Activated T-cell treated with anti-CD3 and anti-CD28 coated beads, Interleukin-2, amount 50 U/mL, for 4 hours (primary cell): ENCODE data around the gene OR2T33. TPM values are rescaled to one million over a fixed set of nuclear protein-coding genes. Genes with fewer than 3 reads are reported as not detected.

Experiments
- ATAC-seq, 2 donors: fragments of 200-7000 bp; cut with Tn5 transposase; one replicate each; pipeline ENCODE4 v1.10.0; 2021
- DNase-seq: peaks from one replicate; pipeline ENCODE4 v3.0.0-alpha.2; 2020
- H3K27me3 Mint-ChIP-seq: one replicate; pipeline ENCODE4 v1.8.0; 2021; ENCODE audit warnings: low read depth, mixed read lengths
- H3K36me3 Mint-ChIP-seq: one replicate; pipeline ENCODE4 v1.8.0; 2022; ENCODE audit warnings: mixed read lengths; ENCODE audit not compliant: insufficient read depth
- H3K4me1 Mint-ChIP-seq: one replicate; pipeline ENCODE4 v1.8.0; 2021; ENCODE audit warnings: low read depth, mixed read lengths
- H3K4me3 Mint-ChIP-seq: one replicate; pipeline ENCODE4 v1.8.0; 2021; ENCODE audit warnings: mild to moderate bottlenecking, moderate library complexity, mixed read lengths
- H3K9me3 Mint-ChIP-seq: one replicate; pipeline ENCODE4 v1.8.0; 2021; ENCODE audit warnings: mixed read lengths
- total RNA-seq, 3 donors: library from RNA; stranded (reverse); gene quantifications; one replicate each; pipeline ENCODE4 v1.2.1, GENCODE V29; 2021

OR2T33 gene
- total RNA-seq, 3 donors from 2014 or later: not detected

GRCh38 chr1:248225537-248225936, 52.2 kb downstream of the OR2T33 start:
- H3K27me3 Mint-ChIP-seq: no peaks in the 10 kb centered on the region
- DNase-seq (no peak), ATAC-seq (no peak)
- H3K9me3 Mint-ChIP-seq: peaks cover 5% of the 10 kb centered on the region
- H3K36me3 Mint-ChIP-seq: no peaks in the 10 kb centered on the region
- no peak overlapping the region for H3K4me3 Mint-ChIP-seq
- no peaks in the 10 kb centered on the region for H3K4me1 Mint-ChIP-seq

Other genes starting within 250 kb of the OR2T33 start
- gene OR2L2, start 247.9 kb downstream of the OR2T33 start, total RNA-seq: under 1 TPM in 1 of 3 donors, not detected in 2; 0.05 TPM
- not detected for gene OR2L3, start 231.1 kb downstream of the OR2T33 start, total RNA-seq
- gene OR2L13, start 182.8 kb downstream of the OR2T33 start, total RNA-seq: not detected
- gene OR2M5, start 132.8 kb downstream of the OR2T33 start, total RNA-seq: not detected
- gene OR2M2, start 103.2 kb downstream of the OR2T33 start, total RNA-seq: not detected
- gene OR2M3, start 80.7 kb downstream of the OR2T33 start, total RNA-seq: not detected
- gene OR2M4, start 46.6 kb downstream of the OR2T33 start, total RNA-seq: not detected
- not detected for gene OR2T12, start 25.4 kb upstream of the OR2T33 start, total RNA-seq
- not detected for gene OR2M7, start 46.6 kb upstream of the OR2T33 start, total RNA-seq
- gene OR14C36, start 70.8 kb upstream of the OR2T33 start, total RNA-seq: not detected
- gene OR2T4, start 83.7 kb upstream of the OR2T33 start, total RNA-seq: not detected
- gene OR2T6, start 97.8 kb upstream of the OR2T33 start, total RNA-seq: not detected
- not detected for gene OR2T1, start 125.1 kb upstream of the OR2T33 start, total RNA-seq
- not detected for gene OR2T2, start 167.7 kb upstream of the OR2T33 start, total RNA-seq
- gene OR2T3, start 195.4 kb upstream of the OR2T33 start, total RNA-seq: not detected
- not detected for gene OR2T5, start 210.6 kb upstream of the OR2T33 start, total RNA-seq
- gene OR2G6, start 230.1 kb upstream of the OR2T33 start, total RNA-seq: not detected